HuH-7 (cell line): ENCODE measurements around the gene C10orf143.

Experiments used
- DNase-seq: peaks from one replicate; pipeline ENCODE4 v3.0.0; 2011; ENCODE audit warnings: low spot score

C10orf143 gene

DNA sequence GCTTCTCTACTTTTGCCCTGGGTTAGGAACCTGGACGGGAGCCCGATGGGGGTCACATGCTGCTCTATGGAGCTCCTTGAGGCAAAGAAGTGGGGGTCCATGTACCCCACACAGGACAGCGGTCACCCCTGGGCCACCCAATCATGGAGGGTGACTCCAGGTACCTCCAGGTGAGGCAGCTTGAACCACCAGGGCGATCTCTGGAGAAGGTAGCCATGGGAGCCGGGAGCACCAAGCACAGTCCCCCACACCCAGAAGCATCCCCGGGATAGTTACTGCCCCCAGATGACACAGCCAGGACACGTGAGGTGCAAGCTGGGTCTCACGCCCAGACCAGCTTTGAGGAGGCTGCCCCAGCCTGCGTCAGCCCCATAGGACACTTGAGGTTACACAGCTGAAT is 58.4 kb downstream of the C10orf143 start:
- no peak for DNase-seq

DNA sequence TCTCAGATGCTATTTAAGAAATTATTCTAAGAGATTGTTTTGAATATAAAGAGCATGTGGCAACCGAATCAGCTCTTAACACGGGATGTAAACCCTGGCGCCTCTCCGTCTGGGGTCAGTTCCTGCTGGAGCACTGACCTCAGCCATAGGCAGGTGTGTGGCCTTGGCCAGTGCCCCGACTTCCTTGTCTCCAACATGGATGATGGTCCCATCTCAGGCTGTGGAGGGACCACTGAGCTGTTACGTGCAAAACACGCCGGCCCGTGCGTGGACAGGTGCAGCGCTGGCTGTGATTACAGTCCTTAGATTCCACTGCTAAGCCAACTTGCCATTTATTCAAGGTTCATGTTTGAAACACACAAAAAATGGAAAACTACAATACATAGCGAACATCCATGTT is 59.9 kb downstream of the C10orf143 start:
- DNase-seq: no peak

DNA sequence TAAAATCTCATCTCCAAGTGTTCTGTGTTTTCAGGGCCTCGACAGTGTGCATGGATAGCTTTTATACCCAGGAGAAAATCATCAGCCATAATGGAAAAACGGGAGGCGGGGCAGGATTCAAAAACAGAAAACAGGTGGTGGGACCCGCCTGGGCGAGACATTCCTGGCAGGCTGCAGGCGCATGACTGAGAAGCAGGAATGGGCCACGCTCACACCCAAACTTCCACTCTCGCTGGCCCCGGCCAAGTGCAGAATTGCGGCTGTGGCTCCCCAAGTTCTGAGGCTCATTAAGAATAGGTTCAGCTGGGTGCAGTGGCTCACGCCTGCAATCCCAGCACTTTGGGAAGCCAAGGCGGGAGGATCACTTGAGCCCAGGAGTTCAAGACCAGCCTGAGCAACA is 60.6 kb downstream of the C10orf143 start:
- no peak for DNase-seq

DNA sequence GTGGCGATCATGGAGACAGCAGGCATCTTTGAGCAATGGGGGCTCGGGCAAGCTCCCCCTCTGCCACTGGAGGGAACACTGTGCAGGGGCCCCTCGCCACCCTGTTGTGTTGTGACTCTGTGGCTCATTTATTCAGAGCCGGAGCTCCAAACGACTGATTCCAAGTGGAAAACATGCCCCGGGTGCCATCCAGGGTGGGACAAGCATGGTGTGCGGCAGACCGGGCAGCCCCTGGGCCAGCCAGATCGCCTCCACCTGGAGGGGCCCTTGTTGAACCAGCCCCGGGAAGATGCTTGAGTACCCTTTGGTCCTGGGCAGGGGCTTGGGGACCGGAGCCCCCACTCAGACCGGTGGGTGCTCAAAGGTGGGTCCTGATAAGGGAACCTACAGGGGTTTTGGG is 61.4 kb downstream of the C10orf143 start:
- DNase-seq: no peak

DNA sequence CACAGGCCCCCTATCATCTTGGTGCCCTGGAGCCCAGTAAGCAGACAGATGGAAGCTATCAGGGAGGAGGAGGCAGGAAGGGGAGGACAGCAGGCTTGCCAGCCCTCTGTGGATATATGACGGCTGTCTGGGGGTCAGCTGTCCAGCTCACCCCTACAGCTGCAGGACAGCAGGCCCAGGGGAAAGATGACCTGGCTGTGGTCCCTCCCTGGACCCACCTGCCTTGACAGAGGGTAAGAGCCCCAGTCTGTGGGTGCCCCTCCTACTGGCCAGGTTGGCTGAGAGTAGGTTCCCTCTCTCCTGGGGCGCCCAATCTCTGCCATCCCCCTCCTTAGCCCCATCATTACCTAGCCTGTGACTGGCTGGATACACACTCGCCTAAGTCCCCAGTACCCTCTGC is 62.5 kb downstream of the C10orf143 start:
- no peak for DNase-seq

DNA sequence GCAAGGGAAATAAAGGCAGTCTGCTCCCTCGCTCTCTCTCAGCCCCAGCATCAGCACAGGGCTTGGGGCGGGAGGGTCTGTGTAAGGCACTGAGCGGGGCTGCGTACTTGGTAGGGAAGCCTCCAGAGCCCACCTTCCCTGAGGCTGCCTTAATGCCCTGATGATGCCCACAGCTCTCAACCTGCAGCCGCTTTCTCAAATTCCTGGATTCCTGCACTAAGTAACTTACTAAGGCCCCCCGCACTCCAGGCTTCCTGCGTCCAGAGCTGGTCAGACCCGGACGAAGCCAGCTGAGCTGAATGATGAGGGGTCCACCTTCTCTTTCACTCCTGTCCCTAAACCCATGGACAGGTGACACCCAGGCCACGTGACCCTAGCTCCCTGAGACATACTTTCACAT is 63.3 kb downstream of the C10orf143 start:
- DNase-seq: no peak

DNA sequence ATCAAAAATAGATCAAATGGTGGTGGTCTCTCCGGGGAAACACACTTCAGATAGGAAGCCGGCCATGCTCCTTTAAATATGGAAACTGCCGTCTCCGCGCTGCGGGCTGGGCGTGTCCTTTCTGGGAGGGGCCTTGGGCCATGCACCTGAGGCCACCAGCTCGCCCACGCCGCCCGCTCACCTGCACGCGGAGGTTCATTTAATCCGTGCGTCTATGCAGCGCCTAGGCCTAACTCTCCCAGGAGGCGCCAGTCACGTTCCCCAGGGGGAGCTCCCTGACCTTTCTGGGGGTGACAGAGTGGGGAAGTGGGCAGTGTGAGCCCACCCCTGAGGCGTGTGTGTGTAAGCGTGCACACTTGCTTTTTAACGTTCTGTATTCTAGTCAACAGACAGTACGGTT is 64.0 kb downstream of the C10orf143 start:
- DNase-seq: no peak

DNA sequence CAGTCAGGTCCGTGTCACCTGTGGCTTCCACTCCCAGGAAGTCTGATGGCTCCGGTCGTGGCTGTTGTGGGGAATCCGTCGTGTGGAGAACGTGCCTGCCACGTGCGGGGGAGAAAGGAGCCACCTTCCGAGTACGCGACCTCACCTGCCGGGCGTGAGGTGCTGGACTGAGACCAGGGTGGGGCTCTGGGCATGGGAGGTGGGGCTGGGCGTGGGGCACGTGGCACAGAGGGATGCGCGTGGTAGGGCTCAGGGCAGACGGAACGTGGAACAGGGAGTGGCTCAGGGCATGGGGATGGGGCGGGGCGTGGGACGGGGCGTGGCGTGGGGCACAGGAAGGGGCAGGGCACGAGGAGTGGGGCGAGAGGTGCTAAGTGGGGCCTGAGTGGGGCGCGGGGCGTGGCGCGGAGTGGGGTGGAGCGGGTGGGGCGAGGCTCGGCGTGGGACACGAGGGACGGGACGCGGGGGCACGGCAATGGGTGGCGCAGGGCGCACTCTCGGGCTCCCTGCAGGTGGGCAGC is 64.8 kb downstream of the C10orf143 start:
- no peak for DNase-seq

DNA sequence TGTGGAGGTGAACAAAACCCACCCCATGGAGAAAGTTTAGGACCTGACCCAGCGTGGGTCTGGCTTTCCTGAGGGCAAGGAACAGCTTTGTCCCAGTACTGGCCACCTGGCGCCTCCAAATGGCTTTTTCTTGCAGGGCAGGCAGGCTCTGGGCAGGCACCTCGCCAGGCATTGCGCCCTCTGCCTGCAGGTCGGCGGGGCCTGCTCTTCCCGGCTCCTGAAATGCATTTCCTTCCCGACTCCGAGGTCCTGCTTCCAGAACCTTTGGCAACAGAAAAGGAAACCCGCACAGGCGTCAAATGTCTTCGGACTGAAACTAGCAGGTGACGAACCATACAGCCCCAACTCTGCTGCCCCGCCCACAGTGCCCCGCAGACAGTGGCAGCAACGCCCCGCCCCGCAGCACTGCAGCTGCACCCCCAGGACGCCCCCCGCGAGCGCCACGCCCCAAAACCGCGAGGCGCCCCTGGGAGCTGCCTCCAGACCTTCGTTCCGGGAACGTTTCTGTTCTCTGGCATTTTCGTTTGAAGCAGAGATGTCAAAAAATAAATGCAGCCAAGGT is 65.5 kb downstream of the C10orf143 start:
- DNase-seq: peak; percentile 66

DNA sequence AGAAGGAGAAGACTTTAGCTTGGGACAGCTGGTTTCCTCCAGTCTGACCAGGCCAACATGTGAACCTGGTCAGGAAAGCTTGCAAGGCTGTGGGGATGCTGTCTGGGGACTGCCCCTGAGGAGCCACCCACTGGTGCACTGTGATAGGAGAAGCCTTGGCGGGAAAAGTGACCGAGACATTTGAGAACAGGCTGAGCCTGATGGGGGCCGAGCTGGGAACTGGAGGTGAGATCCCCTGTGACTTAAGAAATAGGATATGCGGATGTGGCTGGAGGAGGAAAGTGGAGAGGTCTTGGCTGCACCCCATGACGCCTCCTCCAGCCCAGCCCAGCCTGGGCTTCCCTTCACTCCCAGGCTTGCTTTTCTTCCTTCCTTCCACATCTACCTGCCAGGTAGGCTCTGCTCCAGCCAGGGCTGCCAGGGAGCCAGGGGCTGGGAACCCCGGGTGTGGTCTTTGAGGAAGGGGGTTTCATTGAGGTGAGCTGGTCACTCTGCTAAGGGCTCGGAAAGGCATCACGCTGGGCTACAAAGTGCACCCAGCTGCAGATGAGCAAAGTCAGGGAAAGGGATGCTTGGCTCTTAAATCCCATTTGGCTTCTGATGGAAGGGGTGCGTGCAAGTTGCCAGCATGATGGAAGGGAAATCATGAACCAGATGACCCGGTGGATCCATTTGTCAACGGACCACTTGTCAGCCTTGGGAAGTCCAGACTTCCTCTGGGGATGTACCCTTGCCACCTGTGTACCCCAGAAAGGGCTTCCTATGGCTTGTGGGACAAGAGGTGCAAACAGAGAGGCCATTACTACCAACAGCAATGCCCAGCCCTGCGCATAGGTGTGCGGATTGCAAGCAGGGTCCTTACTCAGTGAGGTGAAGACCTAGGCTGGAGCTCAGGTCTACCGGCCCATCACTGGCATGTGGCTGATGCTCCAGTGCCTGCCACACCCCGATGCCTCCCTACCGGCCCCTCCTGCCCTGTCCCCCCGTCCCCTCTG is 66.3 kb downstream of the C10orf143 start:
- DNase-seq: no peak

DNA sequence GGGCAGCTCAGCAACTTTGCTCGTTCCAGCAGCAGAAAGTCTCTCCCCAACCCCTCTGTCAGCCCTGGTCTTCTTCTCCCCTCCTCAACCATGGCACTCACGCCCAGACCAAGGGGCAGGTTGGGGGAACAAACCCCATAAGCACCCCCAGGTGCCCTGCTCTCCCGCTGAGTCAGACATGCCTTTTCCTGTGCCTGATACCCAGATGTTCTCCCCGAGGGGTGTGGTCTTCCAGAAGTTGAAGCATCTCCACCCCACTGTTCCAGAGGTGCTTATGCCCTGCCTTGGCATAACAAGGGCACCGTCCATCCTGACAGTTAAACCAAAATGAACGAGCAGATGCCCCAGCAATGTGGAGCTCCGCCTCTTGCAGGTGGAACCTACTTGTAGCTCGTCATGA is 67.1 kb downstream of the C10orf143 start:
- DNase-seq: no peak

DNA sequence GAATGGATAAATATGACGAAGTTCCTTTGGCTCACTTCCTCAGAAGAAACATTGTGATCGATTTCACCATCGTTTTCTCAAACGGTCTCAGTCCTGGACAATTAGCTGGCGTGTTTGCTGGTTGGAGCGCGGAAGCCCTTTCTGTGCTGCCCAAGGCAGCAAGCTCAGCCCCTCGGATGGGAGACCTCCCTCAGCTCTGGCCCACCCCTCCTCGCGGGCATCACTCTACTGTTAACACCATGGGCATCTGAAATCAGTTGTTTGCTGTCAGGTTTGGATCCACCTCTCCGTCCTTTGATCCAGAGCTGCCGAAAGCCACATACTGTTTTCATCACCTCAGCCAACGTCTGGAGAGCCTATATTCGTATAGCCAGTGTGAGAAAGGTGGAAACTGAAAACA is 68.2 kb downstream of the C10orf143 start:
- DNase-seq: no peak

DNA sequence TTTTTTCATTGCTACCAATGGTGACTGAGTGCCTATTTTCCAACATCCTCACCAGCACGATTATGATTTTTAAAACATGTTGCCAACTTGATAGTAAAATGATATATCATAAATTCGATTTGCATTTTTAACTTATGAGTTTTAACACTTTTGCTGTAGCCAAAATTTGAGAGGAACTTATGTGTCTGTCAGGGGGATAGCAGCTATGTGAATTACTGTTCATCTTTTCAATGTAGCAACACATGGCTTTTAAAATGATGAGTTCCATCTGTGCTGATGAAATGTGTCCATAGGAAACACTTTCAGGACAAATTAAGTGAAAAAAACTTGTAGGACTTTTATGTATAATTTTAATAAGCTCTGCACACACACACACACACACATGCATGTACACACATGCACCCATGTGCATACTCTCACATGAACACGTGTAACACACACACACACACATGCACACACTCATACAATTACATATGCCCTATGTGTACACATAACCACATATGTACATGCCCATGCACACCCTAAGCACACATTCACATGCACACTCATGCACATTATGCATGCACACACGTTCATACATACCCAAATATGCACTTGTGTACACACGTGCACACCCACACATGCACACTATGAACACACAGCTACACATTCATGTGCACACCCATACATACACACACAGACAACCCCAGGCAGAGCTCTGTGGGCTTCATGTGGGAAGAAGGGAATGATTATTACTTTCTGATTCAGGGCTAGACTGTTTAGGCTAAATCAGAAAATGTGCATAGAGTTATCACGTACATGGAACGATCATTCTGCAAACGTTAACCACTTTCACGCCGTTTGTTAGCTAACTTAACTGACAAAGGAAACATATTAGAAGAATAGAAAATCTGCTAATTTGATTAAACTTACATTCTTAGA is 68.9 kb downstream of the C10orf143 start:
- no peak for DNase-seq

DNA sequence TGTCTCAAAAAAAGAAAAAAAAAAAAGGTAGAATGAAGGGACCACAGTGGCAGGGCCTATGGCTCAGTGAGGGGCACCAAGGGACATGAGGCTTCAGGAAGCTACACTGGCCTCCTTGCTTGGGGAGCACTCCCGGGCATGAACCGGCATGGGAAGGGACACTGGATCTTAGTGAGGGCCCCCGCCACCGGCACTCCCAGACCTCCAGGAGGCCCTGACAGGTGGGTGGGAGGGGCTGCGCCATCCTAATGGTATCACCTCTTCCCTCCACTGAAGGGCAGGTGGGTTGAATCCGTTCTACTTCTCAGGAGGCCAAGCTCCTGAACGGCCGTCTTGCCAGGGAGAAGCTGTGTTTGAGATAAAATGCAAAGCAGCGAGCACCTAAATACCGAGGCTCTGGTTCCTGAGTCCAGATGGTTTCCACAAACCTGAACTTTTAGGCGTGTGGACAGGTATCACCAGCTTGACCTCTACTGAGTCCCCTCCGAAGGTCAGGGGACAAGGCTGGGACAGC is 69.8 kb downstream of the C10orf143 start:
- no peak for DNase-seq

DNA sequence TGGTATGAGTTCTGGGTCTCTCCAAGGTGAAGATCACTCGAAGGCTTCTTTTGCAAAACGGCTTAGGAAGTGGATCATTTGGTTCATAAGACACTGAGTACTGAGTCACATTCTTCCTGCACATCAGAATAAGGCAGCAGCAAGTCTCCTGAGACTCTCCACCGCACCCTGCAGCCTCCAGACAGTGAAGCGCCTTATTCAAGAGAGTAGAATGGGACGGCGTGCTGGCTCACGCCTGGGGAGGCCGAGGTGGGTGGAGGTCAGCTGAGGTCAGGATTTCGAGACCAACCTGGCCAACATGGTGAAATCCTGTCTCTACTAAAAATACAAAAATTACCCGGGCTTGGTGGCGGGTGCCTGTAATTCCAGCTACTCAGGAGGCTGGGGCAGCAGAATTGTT is 70.3 kb downstream of the C10orf143 start:
- DNase-seq: no peak

DNA sequence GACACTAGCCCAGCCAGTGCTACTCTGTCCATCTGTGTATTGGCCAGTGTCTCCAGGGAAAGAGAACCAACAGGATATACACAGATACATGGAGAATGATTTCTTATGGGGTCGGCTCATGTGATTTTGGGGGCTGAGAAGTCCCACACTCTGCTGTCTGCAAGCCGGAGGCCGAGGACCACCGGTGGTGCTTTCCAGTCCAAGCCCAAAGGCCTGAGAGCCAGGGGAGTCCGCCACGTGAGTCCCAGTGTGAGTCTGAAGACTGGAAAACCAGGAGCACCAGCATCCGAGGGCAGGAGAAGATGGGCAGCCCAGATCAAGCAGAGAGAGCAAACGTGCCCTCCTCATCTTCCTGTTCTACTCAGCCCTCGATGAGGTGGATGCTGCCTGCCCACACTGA is 71.5 kb downstream of the C10orf143 start:
- DNase-seq: no peak

DNA sequence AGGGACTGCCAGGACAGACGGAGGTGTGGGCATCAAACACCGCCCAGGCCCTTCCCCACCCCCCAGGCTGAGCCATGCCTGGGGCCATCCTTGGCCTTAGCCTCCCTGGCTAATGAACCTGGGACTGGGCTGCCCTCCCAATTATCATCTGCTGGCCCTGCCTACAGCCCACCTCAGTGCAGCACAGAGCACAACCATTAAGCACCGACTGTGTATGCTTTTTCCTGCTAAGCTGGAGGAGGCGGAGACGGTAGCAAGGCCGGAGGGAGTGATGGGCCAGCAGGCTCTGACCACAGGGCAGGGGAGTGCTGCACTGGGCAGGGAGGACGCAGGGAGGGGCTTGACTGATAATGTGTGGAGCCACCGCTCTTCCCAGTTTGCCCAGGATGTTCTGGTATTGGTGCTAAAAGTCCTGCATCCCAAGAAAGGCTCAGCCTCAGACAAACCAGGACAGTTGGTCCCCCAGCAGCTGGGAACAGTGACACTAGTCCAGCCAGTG is 72.0 kb downstream of the C10orf143 start:
- no peak for DNase-seq

DNA sequence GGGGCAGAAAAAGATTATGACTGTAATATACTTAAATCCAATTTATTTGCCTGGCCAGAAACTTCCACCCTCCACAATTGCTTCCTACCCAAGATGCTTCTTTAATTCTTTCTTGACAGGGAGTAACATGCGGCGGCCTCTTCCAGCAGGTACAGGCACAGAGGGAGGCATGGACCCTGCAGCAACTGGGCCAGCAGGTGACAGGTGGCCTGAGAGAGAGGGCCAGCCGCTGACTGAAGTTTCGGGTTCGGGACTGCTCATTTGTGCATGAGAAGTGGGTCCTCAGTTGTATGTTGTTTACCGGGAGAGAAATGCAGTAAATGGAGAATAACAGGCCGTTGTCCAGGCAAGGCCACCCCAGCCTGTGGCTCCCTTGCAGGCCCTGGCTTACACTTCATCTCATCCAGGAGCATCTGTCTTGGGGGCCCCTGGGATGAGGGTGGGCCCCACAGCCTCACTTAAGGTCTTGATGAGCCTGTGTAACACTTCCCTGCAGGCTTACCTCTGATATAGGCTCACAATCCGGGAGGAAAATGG is 72.5 kb downstream of the C10orf143 start:
- DNase-seq: no peak

DNA sequence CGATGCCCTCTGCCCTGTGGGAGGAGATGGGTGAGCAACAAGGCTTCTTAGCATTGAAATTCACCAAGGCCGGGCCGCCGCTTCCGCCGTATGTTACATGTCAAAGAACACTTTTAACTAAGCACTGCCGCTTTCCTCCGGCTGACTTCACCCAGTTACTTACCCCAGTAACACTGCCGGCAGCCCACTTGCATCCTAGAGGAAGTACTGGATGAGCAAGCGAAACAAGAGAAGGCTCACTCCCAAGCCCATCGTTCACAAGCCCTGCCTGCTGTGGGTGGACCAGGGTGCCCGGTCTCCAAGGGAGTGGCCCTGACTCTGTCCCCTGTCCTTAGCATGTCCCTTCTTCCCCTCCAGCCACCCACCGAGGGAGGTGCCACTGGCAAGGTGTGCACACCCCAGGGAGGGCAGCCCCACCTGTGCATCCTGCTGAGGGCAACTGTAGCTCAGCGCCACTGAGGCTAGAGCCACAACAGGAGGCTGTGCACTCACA is 73.4 kb downstream of the C10orf143 start:
- no peak for DNase-seq

DNA sequence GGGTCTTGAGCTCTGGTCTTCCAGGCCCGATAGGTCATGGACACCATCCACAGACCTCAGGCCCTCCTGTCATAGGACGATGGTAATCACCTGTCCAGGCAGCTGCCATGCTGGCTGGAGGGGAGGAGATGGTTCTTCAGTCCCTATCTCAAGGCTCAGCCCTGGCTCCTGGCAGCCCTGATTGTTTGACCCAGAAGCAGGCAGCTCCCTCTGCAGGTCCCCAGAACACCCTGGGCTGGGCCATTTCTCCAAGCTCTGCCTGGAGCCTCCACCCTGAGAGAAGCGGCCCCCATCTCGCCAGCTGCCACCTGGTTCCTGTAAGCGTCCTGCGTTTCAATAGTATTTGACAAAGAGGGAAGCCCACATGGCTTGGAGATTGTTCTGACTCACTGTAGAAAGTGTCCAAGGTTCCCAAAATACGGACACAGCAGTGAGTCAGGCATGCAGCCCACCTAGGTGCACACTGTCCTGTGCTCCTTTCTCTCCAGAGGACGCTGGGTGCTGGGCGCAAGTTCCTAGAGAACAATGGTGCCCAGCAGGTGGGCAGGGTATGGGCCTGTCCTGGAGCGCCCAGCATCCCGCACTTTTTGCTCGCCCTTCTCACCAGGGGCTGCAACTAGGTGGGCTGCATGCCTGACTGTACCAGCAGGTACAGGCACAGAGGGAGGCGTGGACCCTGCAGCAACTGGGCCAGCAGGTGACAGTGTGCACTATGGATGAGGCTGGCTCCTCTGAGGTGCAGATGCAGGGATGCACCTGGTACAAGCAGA is 74.1 kb downstream of the C10orf143 start:
- DNase-seq: no peak

DNA sequence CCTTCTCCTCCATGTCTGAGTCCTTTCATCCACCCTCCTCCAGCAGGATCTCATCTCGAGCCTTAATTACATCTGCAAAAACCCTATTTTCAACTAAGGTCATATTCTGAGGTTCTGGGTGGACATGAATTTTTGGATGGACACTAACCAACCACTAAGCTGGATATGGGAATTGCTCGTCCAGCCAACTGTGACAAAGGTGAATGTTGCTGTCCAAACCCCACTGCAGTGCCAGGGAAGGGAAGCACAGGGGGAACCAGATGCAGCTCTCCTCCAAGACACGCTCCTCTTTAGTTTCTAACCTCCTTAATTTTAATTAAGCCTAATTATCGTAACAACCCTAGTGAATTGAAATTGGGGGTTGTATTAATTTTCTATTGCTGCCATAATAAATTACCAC is 81.4 kb downstream of the C10orf143 start:
- DNase-seq: no peak
